GM21423 (cell line): ENCODE measurements around the gene HBA2.
"Not testable (repeated sequence)": the region's sequence is repeated elsewhere in the genome, so short reads cannot be mapped to it uniquely, and the experiment has no call there.

ENCODE experiments used
- ATAC-seq: cut with Tn5 transposase; IDR thresholded peaks from one replicate; pipeline ENCODE4 v1.9.1; 2021; ENCODE audit warnings: mild to moderate bottlenecking, moderate library complexity; ENCODE audit not compliant: unreplicated experiment

Gene HBA2

DNA sequence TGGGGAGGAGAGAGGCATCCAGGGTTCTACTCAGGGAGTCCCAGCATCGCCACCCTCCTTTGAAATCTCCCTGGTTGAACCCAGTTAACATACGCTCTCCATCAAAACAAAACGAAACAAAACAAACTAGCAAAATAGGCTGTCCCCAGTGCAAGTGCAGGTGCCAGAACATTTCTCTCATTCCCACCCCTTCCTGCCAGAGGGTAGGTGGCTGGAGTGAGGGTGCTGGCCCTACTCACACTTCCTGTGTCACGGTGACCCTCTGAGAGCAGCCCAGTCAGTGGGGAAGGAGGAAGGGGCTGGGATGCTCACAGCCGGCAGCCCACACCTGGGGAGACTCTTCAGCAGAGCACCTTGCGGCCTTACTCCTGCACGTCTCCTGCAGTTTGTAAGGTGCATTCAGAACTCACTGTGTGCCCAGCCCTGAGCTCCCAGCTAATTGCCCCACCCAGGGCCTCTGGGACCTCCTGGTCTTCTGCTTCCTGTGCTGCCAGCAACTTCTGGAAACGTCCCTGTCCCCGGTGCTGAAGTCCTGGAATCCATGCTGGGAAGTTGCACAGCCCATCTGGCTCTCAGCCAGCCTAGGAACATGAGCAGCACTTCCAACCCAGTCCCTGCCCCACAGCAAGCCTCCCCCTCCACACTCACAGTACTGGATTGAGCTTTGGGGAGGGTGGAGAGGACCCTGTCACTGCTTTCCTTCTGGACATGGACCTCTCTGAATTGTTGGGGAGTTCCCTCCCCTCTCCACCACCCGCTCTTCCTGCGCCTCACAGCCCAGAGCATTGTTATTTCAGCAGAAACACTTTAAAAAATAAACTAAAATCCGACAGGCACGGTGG is 1.5 kb downstream of the HBA2 start:
- not testable (repeated sequence) for ATAC-seq

DNA sequence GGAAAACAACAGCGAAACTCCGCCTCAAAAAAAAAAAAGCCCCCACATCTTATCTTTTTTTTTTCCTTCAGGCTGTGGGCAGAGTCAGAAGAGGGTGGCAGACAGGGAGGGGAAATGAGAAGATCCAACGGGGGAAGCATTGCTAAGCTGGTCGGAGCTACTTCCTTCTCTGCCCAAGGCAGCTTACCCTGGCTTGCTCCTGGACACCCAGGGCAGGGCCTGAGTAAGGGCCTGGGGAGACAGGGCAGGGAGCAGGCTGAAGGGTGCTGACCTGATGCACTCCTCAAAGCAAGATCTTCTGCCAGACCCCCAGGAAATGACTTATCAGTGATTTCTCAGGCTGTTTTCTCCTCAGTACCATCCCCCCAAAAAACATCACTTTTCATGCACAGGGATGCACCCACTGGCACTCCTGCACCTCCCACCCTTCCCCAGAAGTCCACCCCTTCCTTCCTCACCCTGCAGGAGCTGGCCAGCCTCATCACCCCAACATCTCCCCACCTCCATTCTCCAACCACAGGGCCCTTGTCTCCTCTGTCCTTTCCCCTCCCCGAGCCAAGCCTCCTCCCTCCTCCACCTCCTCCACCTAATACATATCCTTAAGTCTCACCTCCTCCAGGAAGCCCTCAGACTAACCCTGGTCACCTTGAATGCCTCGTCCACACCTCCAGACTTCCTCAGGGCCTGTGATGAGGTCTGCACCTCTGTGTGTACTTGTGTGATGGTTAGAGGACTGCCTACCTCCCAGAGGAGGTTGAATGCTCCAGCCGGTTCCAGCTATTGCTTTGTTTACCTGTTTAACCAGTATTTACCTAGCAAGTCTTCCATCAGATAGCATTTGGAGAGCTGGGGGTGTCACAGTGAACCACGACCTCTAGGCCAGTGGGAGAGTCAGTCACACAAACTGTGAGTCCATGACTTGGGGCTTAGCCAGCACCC is 2.6 kb downstream of the HBA2 start:
- no peak for ATAC-seq

DNA sequence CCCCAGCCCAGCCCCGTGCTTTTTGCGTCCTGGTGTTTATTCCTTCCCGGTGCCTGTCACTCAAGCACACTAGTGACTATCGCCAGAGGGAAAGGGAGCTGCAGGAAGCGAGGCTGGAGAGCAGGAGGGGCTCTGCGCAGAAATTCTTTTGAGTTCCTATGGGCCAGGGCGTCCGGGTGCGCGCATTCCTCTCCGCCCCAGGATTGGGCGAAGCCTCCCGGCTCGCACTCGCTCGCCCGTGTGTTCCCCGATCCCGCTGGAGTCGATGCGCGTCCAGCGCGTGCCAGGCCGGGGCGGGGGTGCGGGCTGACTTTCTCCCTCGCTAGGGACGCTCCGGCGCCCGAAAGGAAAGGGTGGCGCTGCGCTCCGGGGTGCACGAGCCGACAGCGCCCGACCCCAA is 3.3 kb downstream of the HBA2 start:
- ATAC-seq = not testable (repeated sequence)

DNA sequence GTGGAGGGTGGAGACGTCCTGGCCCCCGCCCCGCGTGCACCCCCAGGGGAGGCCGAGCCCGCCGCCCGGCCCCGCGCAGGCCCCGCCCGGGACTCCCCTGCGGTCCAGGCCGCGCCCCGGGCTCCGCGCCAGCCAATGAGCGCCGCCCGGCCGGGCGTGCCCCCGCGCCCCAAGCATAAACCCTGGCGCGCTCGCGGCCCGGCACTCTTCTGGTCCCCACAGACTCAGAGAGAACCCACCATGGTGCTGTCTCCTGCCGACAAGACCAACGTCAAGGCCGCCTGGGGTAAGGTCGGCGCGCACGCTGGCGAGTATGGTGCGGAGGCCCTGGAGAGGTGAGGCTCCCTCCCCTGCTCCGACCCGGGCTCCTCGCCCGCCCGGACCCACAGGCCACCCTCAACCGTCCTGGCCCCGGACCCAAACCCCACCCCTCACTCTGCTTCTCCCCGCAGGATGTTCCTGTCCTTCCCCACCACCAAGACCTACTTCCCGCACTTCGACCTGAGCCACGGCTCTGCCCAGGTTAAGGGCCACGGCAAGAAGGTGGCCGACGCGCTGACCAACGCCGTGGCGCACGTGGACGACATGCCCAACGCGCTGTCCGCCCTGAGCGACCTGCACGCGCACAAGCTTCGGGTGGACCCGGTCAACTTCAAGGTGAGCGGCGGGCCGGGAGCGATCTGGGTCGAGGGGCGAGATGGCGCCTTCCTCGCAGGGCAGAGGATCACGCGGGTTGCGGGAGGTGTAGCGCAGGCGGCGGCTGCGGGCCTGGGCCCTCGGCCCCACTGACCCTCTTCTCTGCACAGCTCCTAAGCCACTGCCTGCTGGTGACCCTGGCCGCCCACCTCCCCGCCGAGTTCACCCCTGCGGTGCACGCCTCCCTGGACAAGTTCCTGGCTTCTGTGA is 4.1 kb downstream of the HBA2 start, which contains the start of gene HBA1:
TSS of gene HBA1 (plus strand) at position 204 of the 906 bp plus-strand sequence. CDS start at position 241, 37 bp downstream.
- not testable (repeated sequence) for ATAC-seq

DNA sequence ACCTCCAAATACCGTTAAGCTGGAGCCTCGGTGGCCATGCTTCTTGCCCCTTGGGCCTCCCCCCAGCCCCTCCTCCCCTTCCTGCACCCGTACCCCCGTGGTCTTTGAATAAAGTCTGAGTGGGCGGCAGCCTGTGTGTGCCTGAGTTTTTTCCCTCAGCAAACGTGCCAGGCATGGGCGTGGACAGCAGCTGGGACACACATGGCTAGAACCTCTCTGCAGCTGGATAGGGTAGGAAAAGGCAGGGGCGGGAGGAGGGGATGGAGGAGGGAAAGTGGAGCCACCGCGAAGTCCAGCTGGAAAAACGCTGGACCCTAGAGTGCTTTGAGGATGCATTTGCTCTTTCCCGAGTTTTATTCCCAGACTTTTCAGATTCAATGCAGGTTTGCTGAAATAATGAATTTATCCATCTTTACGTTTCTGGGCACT is 4.7 kb downstream of the HBA2 start:
- no peak for ATAC-seq

DNA sequence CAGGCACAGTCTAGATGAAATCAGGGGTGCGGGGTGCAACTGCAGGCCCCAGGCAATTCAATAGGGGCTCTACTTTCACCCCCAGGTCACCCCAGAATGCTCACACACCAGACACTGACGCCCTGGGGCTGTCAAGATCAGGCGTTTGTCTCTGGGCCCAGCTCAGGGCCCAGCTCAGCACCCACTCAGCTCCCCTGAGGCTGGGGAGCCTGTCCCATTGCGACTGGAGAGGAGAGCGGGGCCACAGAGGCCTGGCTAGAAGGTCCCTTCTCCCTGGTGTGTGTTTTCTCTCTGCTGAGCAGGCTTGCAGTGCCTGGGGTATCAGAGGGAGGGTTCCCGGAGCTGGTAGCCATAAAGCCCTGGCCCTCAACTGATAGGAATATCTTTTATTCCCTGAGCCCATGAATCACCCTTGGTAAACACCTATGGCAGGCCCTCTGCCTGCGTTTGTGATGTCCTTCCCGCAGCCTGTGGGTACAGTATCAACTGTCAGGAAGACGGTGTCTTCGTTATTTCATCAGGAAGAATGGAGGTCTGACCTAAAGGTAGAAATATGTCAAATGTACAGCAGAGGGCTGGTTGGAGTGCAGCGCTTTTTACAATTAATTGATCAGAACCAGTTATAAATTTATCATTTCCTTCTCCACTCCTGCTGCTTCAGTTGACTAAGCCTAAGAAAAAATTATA is 5.4 kb downstream of the HBA2 start:
- no peak for ATAC-seq

DNA sequence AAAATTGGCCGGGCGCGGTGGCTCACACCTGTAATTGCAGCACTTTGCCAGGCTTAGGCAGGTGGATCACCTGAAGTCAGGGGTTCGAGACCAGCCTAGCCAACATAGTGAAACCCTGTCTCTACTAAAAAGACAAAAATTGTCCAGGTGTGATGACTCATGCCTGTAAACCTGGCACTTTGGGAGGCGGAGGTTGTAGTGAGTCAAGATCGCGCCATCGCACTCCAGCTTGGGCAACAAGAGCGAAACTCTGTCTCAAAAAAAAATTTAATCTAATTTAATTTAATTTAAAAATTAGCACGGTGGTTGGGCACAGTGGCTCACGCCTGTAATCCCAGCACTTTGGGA is 6.0 kb downstream of the HBA2 start:
- no peak for ATAC-seq

DNA sequence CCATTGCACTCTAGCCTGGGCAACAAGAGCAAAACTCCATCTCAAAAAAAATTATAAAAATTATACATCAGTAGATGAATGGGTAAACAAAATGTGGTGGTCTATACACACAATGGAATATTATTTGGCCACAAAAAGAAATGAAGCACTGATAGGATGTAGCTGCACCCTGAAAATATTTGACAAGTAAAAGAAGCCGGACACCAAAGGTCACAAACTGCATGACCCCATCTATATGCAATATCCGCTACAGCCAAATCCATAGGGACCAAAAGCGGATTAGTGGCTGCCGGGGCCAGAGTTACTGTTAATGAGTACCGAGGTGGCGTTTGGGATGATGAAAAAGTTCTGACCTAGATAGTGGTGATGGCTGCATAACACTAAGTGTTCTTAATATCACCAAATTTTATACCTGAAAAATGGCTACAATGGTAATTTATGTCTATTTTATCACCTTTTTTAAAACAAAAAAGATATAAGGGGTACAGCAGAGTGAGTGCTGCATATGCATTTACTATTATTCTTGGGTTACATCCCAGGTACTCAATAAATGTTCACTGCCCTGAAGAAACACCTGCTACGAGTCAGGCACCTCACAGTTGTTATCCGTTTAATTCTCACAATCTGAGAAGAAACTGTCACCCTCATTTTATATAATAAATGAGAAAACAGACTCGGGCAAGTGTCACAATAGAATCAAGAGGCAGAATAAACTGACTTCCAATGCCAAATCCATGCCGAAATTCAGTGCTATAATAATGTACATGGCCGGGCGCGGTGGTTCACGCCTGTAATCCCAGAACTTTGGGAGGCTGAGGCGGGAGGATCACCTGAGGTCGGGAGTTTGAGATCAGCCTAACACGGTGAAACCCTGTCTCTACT is 6.8 kb downstream of the HBA2 start:
- ATAC-seq = no peak

DNA sequence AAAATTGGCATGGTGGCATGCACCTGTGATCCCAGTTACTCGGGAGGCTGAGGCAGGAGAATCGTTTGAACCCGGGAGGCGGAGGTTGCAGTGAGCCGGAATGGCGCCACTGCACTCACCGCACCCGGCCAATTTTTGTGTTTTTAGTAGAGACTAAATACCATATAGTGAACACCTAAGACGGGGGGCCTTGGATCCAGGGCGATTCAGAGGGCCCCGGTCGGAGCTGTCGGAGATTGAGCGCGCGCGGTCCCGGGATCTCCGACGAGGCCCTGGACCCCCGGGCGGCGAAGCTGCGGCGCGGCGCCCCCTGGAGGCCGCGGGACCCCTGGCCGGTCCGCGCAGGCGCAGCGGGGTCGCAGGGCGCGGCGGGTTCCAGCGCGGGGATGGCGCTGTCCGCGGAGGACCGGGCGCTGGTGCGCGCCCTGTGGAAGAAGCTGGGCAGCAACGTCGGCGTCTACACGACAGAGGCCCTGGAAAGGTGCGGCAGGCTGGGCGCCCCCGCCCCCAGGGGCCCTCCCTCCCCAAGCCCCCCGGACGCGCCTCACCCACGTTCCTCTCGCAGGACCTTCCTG is 7.5 kb downstream of the HBA2 start, which contains the start of gene HBQ1:
TSS of gene HBQ1 (plus strand) at position 359 of the 575 bp plus-strand sequence. CDS start at position 387, 28 bp downstream.
- ATAC-seq = no peak

DNA sequence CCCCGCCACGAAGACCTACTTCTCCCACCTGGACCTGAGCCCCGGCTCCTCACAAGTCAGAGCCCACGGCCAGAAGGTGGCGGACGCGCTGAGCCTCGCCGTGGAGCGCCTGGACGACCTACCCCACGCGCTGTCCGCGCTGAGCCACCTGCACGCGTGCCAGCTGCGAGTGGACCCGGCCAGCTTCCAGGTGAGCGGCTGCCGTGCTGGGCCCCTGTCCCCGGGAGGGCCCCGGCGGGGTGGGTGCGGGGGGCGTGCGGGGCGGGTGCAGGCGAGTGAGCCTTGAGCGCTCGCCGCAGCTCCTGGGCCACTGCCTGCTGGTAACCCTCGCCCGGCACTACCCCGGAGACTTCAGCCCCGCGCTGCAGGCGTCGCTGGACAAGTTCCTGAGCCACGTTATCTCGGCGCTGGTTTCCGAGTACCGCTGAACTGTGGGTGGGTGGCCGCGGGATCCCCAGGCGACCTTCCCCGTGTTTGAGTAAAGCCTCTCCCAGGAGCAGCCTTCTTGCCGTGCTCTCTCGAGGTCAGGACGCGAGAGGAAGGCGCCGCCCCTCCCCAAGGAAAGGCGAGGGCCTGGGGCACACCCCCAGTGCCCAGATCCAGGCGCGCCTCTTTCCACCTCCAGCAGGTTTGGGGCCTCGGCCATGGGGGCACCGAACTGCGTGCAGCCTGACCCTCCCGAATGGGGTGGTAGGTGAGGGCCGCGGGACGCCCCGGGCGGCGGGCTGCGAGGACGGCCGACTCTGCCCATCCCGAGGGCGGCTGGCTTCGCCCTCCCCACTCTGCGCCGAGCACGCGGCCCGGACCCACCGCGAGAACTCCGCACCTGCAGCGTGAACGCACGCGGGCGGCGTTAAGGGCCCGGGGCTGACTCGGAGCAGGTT is 8.2 kb downstream of the HBA2 start:
- no peak for ATAC-seq

DNA sequence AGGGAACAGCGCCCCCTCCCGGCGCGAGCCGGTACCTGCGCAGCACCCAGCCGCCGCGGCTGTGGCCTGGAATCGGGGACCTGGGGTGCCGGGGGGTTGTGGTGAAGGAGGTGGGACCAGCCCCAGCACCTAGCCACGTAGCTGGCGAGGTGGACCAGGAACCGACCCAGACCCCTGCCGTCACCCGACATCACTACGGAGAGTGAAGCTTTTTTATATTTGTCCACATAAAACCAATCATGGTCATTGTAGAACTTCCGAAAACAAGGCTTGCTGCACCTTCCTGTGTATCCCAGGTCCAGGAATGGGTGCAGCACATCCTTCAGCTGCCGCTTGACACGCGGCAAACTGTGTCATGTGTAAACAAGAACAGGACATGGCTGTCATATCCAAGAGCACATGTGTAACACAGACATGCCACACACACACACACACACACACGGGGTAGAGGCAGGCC is 8.9 kb downstream of the HBA2 start:
- ATAC-seq = no peak

DNA sequence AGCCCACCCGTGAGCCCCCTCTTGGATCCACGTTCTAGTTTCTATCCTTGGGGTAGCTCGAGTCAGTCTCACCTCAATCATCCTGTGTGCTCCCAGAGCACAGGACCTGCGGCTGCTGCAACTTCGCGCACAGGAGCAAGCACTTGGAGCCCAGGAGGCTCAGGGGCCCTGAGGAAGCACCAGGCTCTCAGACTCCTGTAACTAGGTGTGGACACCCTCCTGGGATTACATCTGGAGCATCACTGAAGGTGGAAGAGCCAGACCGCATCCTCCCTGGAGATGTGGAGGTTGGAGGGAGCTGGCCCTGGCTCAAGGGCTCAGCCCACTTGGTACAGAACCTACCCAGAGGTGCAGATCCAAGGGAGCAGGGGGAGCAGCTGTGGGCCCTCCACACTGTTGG is 10.3 kb downstream of the HBA2 start:
- no peak for ATAC-seq

DNA sequence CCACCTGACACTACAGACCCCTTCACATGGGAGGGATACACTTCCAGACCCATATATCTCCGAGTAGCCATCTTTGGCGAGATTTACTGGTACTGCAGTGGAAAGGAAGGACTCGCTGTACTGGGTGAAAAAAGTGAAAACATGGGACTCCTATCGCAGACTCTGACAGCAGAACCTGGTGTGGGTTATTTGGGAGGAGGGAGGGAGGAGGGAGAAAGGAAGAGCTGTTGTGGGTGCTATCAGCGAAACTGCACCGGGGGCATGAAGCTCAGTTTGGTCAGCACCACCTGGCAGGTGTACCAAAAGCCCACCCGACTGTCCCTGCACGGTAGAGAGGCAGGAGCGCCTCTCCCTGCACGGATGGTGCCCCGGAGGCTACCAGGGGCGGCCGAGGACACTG is 12.5 kb downstream of the HBA2 start:
- no peak for ATAC-seq

DNA sequence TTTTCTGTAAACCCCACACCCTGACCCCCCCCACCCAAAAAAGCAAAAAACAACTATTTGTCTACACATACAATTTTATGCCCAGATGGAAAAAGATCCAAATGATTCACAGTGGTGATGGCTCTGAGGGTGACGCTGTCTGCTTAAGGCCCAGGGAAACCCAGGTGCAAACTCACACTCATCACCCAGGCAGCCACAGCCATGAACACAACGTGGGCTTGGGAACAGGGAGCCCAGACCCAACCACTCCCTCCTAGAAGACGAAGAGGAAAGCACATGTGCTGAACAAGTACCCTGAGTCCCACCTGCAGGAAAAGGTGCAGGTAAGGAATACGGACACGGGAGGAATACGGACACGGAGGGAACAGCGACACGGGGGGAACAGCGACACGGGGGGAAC is 13.0 kb downstream of the HBA2 start:
- ATAC-seq = no peak

DNA sequence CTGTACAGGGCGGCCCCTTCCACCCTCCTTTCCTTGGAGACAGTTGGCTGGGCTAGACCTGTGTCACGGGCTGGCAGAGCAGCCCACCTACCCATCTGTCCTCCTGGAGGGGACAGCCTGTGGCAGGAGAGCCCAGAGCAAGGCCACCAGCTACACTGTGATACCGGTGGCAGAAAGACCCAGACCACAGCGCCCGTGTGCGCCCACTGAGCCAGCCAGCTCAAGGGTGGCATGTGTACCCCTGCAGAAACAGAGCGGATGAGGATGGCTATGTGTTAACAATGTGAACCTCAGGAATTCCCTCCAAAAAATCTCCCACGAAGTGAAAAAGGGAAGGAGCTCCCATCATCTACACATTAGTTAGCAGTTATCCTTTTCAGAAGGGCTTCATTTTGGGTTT is 14.7 kb downstream of the HBA2 start:
- no peak for ATAC-seq

DNA sequence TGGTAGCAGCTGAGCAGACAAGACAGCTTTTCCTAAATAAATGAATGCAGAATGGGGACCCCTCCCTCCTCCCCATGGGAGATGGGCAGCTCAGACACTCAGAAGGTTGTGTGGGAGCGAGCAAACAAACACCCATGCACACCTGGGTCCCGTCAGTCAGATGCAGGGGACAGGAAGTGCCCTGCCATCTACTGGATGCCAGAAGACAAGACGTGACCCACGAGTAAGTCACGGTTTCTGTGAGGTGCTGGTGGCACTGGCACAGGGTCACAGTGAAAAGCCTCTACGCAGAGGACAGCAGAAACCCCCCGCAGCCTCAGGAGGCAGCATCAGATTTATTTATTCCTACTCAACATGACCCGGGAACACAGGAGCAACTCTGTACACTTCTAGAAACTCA is 16.0 kb downstream of the HBA2 start:
- no peak for ATAC-seq

DNA sequence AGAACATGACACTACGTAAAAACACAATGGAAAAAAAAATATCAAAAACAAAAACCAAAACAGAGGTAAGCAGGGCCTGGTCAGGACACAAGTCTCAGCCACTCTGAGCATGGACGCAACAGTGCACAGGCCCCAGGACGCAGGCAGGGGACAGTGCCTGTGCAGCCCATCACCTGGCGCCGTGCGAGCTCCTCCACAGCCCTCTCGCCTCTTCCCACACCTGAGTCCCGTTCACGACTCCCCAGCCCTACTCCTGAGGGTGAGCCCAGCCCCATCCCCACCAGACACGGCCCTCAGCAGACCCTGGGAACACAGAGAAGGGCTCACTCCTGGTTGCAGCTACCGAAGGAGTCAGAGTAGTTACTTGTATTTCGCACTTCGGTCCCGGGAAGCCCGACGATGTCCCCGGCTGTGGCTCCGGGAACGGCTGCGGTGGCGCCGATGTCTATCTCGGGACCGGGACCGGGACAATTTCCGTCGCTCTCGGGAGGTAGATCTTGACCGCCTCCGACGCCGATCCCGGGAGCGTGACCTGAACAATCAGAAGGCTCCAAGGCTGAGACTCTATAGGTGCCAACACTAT is 17.0 kb downstream of the HBA2 start:
- no peak for ATAC-seq
